GM04504 (cell line): Measurements from ENCODE around the gene OR10J5.
"Not testable (repeated sequence)": the region's sequence is repeated elsewhere in the genome, so short reads cannot be mapped to it uniquely, and the experiment has no call there.

Experiments used
- DNase-seq: peaks from one replicate; pipeline ENCODE4 v3.0.0-alpha.2; 2012; ENCODE audit warnings: low read depth

OR10J5 gene

DNA sequence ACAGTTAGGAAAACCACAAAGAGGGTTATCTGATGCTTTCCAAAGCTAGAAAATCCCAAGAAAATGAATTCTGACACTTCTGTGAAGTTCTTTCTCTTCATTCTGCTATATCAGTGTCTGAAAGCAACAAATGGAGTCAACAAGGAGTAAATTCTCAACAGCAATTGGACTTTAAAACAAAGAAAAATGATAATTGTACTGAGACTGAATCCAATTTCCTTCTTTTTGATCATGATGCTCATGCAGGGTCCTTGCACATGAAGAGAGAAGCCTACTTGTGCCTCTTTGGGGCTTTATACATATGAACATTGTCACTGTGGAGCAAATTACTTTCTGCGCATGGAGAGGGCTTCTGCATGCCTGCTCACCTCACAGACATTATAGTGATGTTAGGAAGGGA, at the start of gene OR10J5:
OR10J5 (minus strand) TSS at position 101 of the 400 bp plus-strand sequence; CDS start at position 101, 0 bp downstream.
- DNase-seq, result no peak

DNA sequence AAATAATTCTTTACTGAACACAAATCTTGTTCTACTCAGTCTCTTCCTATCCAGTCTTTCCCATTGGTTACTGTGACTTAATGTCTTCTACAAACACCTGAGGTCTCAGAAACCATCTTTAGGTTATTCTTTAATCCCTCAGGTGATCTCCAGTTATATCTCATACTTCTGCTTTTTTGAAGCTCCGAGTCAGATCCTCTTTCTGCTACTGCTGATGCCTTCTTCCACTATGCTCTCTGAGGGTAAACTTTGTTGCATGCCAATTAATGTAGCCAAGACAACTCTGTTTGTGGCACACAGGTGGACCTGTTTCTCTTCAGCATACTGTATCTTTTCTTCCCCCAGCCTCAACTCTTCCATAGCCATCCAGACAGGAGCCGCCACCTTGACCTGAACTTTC, 48.7 kb upstream of the OR10J5 start:
- no peak for DNase-seq

DNA sequence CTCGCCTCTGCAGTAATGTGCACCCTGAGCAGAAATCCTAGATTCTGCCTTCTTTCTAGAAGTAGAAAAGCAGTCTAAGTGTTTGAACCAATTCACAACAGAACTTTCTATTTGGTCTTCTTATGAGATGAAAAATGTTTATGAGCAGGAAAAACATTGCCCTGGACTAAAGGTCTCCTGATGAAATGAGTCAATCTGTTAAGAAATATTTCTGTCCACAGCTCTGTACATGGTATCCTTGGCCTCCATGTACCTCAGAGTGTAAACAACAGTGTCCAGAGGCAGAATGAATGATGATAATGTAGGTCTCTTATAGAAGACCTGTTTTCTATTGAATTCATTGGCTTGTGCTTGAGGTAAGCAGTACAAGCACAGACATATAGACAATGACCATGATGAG, 45.6 kb upstream of the OR10J5 start:
- DNase-seq, result no peak

DNA sequence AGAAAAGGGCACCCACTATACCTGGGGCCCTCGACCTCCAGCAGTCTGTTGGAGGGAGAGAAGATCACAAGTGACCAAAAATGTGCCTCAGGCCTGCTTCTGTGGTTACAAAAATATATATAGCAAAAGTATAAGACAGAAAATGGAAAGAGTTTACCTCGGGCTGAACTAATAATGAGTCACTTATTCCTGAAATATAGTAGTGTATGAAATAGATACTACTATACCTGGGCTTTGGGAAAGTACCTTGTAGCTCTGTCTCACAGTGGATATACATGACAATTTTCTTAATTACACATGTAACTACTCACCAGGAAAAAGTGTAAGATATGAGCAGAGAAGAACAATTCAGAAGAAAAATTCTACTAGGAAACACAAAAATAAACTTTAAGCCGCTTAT, 44.5 kb upstream of the OR10J5 start:
- no peak for DNase-seq

GRCh38 chr1:159577446-159577845, 41.6 kb upstream of the OR10J5 start:
- no peak for DNase-seq

- DNase-seq, result no peak
Measured at GRCh38 chr1:159562680-159563079, 26.9 kb upstream of the OR10J5 start.

GRCh38 chr1:159561497-159561896, 25.7 kb upstream of the OR10J5 start:
- no peak for DNase-seq

GRCh38 chr1:159560599-159560998, 24.8 kb upstream of the OR10J5 start:
- DNase-seq, result no peak

DNA sequence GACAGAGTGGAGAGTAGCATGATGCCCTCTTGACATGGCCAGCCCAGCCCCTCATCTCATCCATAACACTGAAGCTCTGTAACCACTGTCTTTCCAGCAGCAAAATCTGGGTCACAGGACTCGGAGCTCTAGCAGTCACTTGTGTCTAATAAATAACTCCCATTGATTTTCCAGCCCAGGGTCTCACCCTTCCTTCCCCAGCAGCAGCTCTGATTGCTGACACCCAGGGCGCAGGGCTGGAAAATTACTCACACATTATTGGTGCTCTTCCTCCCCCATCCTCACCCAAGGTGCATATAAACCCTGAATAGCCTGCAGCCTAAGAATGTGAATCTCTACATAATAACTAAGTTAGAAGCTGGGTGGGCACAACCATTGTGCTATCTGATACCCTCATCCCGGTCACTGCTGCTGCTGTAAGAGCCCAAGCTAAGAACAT, 21.1 kb upstream of the OR10J5 start:
- no peak for DNase-seq

DNA sequence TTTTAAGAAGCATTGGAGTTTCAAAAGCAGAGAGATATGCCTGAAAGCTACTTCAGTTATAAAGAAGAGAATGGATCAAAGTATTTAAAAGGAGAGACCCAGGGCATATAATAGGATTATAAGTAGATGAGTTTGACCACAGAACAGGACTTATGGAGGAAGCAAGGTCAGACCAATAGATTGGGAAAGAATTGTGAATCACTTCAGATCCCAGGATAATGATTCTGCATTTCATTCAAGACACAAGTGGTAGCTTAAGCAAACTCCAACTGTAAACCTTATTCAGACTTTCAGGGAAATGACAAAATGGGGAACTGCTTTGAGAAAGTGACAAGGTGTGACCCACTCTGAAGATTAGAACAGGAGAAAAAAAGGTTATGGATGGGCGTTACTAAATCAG, 18.9 kb upstream of the OR10J5 start:
- DNase-seq, result no peak

DNA sequence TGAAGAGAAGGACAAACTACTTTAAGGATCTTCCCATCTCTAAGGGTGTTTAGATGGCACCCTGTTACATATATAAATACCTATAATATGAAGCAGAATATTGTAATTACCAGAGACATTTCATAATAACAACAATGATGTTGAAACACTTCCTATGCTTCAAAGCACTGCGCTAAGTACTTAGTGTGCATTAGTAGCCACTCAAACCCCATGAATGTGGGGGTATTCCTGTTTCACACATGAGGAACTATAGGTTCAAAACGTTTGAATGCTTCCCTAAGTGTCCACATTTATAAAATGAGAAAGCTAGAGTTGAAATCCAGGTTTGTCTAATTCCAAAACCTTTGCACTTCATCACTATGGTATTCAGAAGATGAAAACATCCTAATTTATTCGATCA, 18.5 kb upstream of the OR10J5 start:
- DNase-seq, result no peak

- DNase-seq, result no peak
Measured at GRCh38 chr1:159548126-159548525, 12.3 kb upstream of the OR10J5 start.

- DNase-seq, result no peak
Measured at GRCh38 chr1:159532922-159533321, 2.9 kb downstream of the OR10J5 start.

DNA sequence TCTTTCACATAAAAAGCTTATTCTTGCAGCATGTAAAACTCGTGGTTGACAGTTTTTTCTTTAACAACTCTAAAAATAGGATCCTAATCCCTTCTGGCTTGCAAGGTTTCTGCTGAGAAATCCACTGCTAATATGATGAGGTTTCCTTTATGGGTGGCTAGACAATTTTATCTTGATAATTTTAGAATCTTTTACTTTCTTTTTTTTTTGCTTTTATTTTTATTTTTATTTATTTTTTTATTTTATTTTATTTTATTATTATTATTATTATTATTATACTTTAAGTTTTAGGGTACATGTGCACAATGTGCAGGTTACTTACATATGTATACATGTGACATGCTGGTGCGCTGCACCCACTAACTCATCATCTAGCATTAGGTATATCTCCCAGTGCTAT, 11.0 kb downstream of the OR10J5 start:
- not testable (repeated sequence) for DNase-seq

- no peak for DNase-seq
Measured at GRCh38 chr1:159510229-159510541, 25.6 kb downstream of the OR10J5 start.

DNA sequence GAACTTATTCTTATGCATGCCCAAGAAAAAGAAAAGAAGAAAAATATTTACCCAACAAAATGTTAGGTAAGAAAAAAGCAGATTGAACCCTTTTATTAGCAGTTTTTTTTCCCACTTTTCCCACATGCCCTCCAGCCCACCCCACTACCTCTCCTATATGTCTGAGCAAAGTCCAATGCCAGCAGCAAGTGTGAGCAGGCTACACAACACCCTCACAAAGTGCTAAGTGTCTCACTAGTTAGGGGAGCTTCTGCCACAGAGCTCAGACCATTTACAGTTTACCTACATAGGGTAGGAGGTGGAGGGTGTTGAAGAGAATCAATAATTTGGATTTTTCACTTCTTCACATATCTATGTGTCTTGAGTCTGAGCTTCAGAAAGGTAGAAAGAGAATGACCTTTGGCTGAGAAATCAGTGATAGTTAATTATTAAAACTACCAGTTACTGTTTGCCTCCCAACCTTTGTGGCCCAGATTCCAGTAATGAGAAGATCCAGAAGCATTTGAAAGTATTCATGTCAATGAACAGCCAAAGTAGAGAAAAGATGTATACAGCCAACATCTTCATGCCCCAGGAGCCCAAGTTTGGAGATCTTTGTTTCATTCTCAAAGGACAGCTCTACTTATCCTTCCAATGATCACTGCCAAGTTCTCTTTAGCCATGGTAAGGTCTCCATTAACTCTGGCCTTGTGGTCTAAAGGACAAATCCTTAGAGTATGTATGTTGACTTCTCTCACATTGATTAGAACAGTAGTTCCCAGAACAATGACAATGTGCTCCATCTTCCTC, 26.2 kb downstream of the OR10J5 start:
- no peak for DNase-seq

GRCh38 chr1:159508951-159509350, 26.9 kb downstream of the OR10J5 start:
- no peak for DNase-seq

- no peak for DNase-seq
Measured at GRCh38 chr1:159505676-159506075, 30.1 kb downstream of the OR10J5 start.

DNA sequence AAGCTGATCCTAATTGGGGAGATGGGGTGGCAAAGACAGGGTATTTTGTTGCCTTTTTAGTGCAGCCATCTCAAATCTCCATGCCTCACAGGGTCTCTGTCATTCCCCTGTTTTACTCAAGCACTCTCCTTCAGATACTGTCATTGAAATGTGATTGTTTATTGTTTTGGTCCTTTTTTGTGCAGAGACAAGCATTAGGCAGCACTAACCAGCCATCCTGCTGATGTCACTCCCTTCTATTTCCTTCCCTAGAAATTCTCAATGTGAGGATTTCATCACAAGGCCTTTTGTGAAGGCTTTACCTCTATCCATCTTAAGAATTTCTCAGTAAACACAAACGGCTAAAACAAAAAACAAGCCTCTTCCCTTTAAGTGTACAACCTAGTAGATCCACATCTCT, 34.7 kb downstream of the OR10J5 start:
- DNase-seq, result no peak

DNA sequence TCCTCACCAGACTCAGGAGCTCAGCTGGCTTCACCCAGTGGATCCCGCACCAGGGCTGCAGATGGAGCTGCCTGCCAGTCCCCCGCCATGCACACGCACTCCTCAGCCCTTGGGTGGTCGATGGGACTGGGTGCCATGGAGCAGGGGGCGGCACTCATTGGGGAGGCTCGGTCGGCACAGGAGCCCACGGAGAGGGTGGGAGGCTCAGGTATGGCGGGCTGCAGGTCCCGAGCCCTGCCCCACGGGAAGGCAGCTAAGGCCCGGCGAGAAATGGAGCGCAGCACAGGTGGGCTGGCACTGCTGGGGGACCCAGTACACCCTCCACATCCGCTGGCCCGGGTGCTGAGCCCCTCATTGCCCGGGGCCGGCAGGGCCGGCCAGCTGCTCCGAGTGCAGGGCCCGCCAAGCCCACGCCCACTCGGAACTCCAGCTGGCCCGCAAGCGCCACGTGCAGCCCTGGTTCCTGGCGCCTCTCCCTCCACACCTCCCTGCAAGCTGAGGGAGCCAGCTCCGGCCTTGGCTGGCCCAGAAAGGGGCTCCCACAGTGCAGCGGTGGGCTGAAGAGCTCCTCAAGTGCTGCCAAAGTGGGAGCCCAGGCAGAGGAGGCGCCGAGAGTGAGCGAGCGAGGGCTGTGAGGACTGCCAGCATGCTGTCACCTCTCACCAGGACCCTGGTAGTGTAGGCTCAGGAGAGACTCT, 41.1 kb downstream of the OR10J5 start:
- not testable (repeated sequence) for DNase-seq

DNA sequence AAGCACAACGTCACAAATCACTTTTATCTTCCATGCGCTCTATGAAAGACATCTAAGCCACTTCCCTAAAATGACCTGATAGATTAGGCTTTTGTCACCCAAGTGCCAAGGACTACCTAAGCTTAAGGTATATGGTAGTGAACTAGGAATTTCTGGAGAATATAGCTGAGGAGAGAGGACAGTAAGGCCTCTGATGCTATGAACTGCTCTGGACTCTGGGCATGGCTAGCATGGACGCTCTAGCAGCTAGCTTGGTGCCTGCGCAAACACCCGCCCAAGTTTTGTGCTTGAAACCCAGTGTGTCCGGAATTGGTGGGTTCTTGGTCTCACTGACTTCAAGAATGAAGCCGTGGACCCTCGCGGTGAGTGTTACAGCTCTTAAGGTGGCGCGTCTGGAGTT, 42.5 kb downstream of the OR10J5 start:
- DNase-seq, result no peak

- DNase-seq, result no peak
Measured at GRCh38 chr1:159492575-159493323, 43.1 kb downstream of the OR10J5 start.
